Limb (tissue), 2 donors: ENCODE data around the gene TMEM119.
"Not testable (repeated sequence)": the region's sequence is repeated elsewhere in the genome, so short reads cannot be mapped to it uniquely, and the experiment has no call there.

Experiments
- DNase-seq, 2 donors: peaks; one replicate each; pipeline ENCODE4 v3.0.0-alpha.2; 2016; ENCODE audit errors: extremely low spot score in 2 of 2

Gene TMEM119

DNA sequence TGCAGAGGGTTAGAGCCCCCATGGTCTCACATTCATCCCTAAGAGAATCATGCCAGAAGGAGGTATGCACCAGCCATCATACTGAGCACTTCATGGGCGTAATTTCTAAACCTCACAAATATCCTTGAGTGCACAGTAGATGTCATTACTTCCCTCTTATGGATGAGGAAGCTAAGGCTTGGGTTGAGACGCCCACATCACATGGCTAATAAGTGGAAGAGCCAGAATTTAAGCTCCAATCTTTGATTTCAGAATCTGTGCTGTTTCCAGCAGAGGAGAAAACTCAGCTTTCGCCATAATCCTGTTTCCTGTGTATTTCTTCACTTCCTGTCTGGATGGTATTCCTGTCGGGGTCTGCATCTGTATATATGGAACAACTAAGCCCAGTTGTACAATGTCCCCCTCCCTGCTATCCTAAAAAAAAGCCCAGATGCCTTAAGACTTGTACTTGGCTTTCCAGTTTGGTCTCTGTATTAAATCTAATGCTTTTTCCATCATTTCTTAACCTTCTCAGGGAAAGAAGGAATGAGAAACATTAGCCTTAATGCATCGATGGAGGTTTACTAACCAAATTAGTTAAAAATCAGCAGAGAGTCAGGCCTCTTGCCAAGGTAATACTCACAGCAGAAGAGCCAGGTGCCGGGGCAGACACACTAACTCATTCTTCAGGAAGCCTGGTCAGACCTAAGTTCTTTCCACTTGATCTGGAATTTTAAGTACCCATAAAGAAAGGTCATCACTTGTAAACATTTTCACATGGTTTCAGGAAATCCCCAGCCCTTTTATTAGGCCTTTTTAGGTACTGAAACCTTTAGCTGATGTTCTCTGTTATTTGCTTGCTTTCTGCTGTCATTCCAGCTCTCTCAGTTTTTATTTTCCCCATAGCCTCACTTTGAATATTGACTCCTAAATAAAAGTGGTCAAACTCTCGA is 30.2 kb downstream of the TMEM119 start:
- peak in 1 of 2 donors; percentile 2 for DNase-seq

DNA sequence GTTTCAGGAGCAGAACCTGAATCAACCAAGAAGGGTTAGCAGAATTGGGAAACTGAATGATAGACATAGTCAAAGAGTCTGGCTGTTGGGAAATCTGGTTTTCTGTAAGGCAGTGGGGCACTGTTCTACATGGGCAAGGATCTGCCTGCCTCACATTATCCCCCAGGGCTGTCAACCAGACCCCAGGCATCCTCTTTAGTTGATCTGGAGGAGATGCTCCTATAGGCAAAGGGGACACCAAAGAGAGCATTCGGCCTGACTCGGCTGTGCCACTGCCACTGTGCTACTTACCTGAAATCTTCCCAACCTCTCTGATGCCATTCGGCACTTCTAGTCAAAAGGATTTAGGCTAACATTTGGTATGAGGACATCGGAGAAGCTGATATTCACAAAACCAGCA is 31.4 kb downstream of the TMEM119 start:
- peak in 1 of 2 donors; percentile 16 for DNase-seq

DNA sequence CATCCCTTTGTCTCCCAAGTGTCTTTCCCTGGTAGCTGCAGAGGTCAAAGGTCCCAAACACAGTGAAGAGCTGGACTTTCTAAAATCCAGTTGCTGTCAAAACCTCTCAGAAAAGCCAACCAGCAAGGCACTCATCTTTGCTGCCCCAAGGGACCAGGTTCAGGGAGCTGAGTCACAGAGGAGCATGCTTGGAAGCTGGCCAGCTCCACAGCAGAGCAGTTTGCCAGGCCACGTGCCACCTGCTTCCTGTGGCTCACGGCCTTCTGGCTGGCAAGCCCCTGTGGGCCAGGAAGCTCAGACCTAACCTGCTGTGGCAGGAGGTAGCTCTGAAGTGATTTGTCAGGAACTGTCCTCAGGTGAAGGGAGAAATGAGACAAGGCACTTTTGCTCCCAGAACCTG is 31.9 kb downstream of the TMEM119 start:
- peak in 1 of 2 donors; percentile 32 for DNase-seq

DNA sequence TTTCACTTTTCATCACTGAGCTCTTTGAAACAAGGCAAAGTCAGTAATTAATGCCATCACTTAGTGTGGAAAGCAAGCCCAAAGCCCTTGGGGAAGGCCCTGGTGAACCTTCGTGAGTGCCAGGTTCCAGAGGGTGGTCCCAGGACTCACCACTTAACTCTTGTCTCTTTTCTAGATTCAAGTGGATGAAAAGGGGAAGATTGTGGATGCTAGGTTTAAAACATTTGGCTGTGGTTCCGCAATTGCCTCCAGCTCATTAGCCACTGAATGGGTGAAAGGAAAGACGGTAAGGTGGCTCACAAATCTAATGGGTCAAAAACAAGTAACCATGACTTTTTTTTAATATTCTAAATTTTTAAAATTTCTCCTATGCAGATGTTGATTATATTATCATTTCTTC is 32.7 kb downstream of the TMEM119 start:
- no peak for DNase-seq

DNA sequence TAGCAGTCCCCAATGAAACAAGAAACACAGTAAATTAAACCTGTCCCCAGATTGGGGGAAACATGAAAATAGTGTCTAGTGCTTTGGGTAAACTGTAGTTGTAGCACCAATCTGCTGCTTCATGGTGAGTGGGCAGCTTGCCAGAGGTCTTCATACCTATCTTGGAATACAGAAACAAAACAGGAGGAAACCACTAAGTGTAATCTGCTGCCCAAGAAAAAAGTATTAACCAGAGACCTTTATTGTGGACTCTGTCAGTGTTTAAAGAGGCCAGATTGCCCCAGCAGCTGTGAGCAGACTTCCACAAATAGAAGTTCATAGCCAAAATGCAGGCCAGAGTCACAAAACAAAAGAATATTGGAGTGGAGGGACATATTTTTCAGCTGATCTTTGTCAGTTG is 33.2 kb downstream of the TMEM119 start:
- no peak for DNase-seq

DNA sequence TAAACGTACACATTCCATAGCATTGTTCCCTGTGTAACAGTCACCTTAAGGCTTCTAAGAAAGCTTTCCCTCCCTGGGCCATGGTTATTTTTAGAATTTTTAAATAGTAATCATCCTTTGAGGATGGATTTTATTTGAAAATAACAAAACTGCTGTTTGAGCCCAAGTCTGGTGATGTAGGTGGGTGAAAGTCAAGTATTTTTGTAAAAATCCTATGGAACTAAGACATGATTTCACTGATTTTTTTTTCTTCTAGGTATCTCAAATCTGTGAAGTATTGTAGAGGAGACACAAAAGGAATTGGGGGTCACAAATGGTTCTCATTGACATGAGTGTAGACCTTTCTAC is 34.1 kb downstream of the TMEM119 start:
- DNase-seq: no peak

DNA sequence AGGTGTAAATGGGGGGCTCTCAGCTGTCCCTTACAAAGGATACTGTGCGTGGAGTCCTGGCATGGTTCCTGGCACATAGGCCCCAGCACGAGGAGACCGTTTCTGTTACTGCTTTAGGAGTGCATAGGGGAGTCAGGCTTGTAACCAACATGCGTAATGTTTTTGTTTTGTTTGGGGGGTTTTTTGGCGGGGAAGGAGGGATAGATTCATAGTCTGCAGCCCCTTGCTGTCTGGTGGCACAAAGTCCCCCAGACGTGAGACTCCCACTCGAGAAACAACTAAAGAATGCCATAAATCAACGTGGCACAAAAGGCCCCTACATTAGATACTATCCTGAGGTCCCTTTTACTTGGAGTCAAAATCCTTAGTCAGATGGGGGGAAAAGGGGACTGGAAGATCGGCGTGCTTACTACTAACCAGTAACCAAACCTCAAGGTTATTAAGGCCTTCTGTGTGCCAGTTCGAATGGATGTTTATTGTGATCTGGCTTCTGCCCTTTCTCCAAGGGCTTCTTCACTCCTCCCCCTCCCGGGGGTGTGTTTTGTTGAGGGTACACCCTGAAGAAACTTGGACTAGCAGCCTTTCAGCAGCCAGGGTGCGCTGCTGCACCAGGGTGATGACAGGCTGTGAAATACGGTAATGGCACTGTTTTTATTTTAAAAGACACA is 34.6 kb downstream of the TMEM119 start:
- DNase-seq: peak; percentile 86 to 89

DNA sequence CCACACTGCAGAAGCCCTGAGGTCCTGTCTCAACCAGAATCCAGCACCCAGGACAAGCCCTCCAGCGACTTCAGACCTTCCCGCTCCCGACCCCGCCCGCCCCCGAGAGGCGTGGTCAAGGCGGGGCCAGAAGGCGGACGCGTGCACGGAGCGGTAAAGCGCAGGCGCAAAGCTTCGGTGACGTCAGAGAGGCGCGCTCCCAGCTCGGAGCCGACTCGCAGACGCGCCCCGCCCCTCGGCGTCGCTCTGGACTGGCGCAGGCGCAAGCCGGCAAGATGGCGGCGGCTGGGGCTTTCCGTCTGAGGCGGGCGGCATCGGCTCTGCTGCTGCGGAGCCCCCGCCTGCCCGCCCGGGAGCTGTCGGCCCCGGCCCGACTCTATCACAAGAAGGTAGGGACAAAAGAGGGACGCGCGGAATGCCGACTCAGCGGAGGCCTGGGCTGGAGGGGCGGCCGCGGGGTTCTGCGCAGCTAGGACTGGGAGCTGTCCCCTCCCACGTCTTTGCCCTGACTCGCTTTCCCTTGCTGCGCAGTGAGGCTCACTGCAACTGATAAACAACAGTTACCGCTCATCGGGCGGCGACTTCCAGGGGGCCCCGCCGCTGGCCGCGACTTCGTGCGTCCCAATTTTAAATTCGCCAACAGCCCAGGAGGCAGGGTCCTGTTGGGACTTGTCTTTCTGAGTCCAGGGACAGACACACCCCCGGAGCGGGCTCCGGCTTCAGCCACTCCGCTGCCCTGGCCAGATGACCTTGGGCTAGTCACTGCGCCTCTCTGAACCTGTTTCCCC is 35.3 kb downstream of the TMEM119 start, which contains the start of gene ISCU:
Gene ISCU, plus strand, starts transcription at position 249 of the 788 bp plus-strand sequence. Its CDS starts 27 bp downstream, at position 276.
- peak; percentile 98 to 100 for DNase-seq

DNA sequence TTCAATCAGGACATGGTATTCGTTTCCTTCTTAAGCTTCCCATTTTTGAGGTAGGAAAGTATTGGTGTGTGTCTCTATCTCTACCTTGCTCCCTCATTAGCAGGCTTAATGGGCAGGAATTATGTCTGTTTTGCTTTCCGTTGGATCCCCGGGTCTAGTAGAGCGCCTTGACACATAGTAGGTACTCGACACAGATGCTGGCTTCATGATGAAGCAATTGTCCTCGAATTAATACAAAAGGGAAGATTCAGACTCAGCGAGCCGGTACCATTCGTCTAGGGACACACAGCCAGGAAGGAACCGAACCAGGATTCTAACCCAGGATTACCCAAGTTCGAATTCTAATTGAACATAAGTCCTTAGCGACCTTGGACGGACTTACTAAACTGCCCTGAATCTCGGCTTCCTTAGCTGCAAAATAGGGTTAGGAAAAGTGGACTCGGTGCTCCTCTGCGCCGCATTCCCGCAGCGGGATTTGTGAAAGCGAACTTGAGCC is 36.0 kb downstream of the TMEM119 start:
- no peak for DNase-seq

DNA sequence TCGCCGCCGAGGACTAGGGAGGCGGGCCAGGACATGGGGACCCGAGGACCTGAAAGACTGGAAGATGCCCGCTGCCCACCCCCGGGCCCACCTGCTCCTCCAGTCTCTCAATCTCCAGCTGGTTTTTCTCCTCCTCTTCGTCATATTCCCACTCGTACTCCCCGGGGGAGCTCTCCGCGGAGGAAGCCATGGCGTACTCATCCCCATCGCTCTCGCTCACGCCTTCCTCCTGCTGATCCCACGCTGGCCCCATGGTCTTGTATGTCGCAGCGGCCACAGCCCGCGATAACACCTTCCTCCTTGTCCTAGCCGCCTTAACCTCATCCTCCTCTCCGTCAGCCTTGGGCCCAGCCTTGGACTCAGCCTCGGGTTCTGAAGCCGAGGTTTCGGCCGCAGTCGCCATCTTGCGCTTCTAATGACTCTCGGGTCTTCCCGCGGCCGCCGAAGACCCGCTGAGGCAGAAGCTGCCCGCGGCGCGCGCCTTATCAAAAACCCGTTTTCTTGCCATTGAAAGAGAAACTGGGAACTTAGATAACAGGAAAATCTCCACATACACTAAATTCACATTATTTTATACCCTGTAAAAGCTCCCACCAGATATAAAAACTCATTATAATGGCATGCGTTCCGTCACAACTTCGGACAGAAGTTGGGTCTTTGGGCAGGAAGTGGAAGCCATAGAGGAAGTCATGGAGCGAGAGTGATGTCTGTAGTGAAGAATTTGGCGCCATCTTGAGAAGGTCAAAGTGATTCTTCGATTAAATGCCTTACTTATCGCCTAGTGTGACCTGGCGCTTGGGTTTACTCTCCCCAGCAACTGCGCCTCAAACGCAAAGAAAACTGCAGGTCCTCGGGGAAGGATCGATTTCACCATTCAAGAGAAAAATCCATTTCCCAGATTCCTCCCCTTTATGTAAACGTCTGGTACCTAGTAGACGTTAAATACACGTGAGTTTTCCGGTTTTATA is 36.8 kb downstream of the TMEM119 start, which contains the start of gene SART3:
Gene SART3, minus strand, starts transcription at position 422 of the 968 bp plus-strand sequence. Its CDS starts 19 bp downstream, at position 403.
- DNase-seq: peak; percentile 90 to 95

DNA sequence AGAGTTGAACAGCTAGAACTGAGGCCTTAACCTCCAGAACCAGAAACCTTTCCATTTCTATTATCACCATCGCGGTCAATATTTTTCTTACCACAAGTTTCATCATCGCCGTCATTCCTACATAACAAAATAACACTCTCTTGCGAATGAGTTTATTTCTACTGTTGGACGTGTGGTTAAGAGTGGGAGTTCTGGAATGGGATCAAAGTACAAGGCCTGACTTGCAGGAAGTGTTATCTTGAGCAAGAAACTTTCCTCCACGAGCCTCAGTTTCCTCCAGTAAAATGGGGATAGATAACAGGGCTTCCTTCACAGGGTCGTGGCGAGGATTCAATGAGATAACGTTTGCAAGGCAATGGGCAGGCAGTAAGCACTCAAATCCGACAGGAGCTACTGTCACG is 37.6 kb downstream of the TMEM119 start:
- no peak for DNase-seq

DNA sequence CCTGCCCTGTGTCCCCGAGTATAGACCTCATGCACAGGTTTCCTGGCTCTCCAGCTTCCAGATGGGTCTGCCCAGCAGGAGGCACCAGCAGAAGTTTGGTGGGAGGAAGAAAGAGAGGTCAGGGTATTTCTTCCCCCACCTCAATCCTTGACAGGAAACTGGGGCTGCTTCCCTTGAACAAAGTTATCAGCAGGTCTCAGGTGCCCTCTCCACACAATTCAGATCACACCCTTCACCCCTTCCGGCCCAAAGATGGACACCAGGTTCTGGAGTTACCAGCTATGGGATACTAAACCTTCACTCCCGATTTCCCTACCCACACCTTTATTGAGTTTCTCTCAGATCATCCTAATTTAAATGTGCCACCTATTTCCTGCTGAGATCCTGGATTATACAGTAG is 38.1 kb downstream of the TMEM119 start:
- no peak for DNase-seq

DNA sequence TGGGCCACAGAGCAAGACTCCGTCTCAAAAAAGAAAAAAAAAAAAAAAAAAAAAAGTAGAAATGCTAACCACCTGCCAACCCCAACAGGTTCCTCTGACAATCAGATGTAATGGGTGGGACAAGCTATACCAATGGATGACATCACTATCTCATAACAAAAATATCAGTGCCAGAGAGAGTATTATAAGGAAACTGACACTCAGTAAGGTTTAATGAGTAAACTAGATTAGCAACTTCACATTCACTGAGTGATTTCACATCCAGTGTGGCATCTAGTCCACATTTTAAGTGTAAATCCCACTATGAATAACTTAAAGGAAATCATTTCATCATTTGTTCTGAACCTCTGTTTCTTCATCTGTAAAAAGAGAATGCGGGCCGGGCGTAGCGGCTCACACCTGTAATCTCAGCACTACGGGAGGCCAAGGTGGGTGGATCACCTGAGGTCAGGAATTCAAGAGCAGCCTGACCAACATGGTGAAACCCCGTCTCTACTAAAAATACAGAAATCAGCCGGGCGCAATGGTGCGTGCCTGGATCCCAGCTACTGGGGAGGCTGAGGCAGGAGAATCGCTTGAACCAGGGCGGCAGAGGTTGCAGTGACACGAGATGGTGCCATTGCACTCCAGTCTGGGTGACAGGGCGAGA is 38.8 kb downstream of the TMEM119 start:
- no peak for DNase-seq

DNA sequence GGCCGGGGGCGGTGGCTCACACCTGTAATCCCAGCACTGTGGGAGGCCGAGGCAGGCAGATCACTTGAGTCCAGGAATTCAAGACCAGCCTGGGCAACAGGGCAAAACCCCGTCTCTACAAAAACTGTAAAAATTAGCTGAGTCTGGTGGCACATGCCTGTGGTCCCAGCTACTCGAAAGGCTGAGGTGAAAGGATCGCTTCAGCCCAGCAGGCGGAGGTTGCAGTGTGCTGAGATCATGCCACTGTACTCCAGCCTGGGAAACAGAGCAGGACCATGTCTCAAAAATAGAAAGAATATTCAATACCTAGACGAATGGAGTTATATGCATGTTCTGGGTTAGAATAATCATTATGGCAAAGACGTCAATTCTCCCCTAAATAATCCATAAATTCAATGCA is 42.5 kb downstream of the TMEM119 start:
- not testable (repeated sequence) for DNase-seq

DNA sequence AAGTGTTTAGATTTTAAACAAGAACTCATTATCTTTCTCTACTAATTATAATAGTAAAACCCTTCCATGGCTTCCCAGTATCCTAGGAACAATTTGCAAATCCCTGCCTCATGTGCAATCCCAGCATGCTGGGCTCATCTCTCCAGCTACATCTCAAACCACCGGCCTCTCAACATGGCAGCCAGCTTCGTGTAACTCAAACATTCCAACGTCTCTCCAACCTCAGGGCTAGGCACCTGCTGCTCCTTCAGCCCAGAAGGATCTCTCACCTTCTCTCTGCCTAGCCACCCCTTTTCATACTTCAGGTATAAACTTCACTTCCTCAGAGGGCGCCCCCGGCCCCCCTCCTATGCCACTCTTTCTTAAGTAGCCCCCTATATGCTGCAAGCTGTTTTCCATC is 44.1 kb downstream of the TMEM119 start:
- no peak for DNase-seq

DNA sequence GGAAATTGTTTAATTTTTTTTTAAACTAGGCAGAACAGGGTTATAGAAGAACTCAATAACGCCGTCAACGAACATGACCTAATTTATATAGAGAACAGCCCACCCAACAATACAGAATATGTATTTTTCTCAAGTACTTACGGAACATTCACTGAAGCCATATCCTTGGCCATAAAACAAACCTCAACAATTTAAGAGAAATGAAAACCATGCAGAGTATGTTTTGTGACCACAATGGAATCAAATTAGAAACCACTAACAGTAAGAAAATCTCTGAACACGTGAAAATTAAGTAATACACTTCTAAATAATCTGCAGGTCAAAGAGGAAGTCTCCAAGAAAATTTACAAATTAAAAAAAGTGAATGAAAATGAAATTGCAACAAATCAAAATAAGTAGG is 46.3 kb downstream of the TMEM119 start:
- DNase-seq: no peak

DNA sequence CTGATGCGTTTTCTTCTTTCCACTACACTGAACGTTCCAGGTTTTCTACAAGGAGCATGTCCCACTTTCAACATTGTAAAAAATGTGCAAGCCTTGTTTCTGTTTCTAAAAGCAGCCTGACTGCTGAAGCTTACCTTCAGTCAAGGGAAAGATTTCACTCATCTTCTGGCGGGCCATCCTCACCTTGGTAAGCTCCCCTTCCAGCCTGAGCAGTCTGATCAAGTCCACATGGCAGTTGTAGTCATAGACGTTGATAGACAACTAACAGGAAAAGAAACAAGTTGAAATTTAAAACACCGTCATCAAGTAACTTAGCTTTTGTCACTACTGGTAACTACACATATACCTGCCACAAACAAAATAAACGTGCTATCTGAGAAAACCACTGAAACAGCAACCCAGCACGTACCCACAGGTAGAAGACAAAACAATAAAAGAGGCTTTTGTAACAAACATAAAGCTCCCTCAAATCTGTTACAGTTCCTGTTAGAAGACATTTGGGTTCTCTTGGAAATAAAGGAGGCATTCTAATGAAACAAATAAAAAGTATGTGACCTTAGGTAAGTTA is 48.8 kb downstream of the TMEM119 start:
- no peak for DNase-seq

DNA sequence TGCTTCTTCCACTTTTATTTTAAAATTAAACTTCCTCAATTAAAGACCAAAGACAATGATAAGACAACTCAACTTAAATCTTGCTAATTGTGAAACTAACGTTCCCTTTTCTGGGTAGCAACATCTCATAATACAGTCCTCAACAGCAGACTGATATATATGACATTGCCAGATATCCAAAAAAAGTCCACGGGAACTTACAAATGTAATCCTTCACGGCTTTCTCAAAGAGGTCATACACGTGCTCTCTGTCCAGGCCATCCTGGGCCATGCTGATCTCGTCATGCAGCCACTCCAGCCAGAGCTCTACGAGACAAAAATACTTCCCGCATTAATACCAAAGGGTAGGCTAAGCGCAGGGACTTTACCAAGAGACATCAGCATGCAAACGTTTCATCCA is 50.2 kb downstream of the TMEM119 start:
- no peak for DNase-seq

DNA sequence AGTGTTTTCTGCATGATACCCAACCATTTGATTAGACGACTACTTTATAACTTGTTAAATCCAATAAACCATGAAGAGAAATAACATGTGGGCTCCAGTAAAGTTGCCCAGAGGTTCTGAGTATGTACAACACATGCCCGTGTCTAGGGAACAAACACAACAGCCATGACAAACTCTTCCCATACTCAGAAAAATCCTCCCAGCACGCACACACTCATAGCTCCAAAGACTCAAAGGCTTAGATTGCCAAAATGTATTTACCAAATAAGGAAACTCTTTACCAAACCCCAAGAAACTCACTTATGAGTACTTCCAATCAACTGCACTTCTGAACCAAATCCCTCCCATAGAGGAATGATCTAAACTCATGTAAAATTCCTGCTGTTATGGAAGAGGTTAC is 54.2 kb downstream of the TMEM119 start:
- DNase-seq: no peak

DNA sequence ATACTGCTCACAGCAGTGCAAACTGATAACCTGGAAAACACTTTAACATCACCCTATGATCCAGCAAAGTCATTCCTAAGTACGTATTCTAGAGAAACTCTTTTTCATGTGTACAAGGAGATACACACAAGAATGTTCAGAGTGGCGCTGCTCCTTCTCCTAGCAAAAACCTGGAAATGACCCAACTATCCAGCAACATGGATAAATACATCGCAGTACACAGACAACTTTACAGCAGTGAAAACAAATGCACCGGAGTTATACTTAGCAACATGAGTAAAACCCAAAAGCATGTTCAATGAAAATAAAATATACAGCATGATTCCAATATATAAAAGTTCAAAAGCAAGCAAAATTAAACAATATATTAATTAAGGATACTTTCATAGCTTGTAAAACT is 55.6 kb downstream of the TMEM119 start:
- no peak for DNase-seq
